Bronchial epithelial cell (primary cell): ENCODE results near the gene FARS2. TPM values are rescaled to one million over a fixed set of nuclear protein-coding genes. Genes with fewer than 3 reads are reported as not detected.

ENCODE experiments used
- DNase-seq: peaks from one replicate; pipeline ENCODE4 v3.0.0-alpha.2; 2010; ENCODE audit warnings: low read depth
- FAIRE-seq: peaks from 2 replicates; lab custom pipeline; 2011; peaks lifted over from hg19 to GRCh38; lab: Jason Lieb, UNC
- H3K27me3 ChIP-seq: 2 replicates; pipeline ENCODE4 v1.5.1; 2011; ENCODE audit warnings: low read length; ENCODE audit not compliant: control insufficient read depth, insufficient read depth
- H3K36me3 ChIP-seq: 2 replicates; pipeline ENCODE4 v1.5.1; 2011; ENCODE audit warnings: low read length; ENCODE audit not compliant: control insufficient read depth, insufficient read depth
- H3K4me3 ChIP-seq: 2 replicates; pipeline ENCODE4 v1.5.1; 2011; ENCODE audit warnings: mild to moderate bottlenecking, low read depth, low read length, control low read depth
- CTCF ChIP-seq: IDR thresholded peaks from 2 replicates; pipeline ENCODE4 v1.5.1; 2011; ENCODE audit warnings: mild to moderate bottlenecking, moderate library complexity, low read length, control low read depth, inconsistent platforms; ENCODE audit not compliant: insufficient read depth, severe bottlenecking
- total RNA-seq: library from RNA; depleted of rRNA; stranded (reverse); fragments of >200 nt; gene quantifications from 2 replicates; pipeline ENCODE4 v1.2.1, GENCODE V29; 2014

The FARS2 gene
- total RNA-seq, 1 donor from 2014 or later = 27.4 TPM

- no peak for TF ChIP-seq CTCF
- FAIRE-seq (peak; percentile 72), DNase-seq (peak; percentile 74)
- H3K4me3 ChIP-seq = no peak overlapping the region
- no peaks in the 10 kb centered on the region for H3K36me3 ChIP-seq
- H3K27me3 ChIP-seq = no peaks in the 10 kb centered on the region
These were observed 26.1 kb downstream of the FARS2 start for GRCh38 chr6:5287205-5287965.

GRCh38 chr6:5287966-5288297 is 26.6 kb downstream of the FARS2 start:
- no peak for TF ChIP-seq CTCF
- DNase-seq (no peak), FAIRE-seq (no peak)
- Histone ChIP-seq H3K36me3 (no peaks in the 10 kb centered on the region), H3K27me3 (no peaks in the 10 kb centered on the region), H3K4me3 (no peak overlapping the region)

GRCh38 chr6:5290097-5290496 is 28.8 kb downstream of the FARS2 start:
- no peaks in the 10 kb centered on the region for H3K27me3 ChIP-seq
- no peak for FAIRE-seq

GRCh38 chr6:5290500-5290899 is 29.2 kb downstream of the FARS2 start:
- TF ChIP-seq CTCF = no peak
- H3K4me3 ChIP-seq = no peak overlapping the region
- no peaks in the 10 kb centered on the region for H3K27me3 ChIP-seq
- no peak for FAIRE-seq
- DNase-seq = no peak
- no peaks in the 10 kb centered on the region for H3K36me3 ChIP-seq

More at GRCh38 chr6:5290097-5290496, 28.8 kb downstream of the FARS2 start:
- DNase-seq = no peak
- no peak for TF ChIP-seq CTCF
- Histone ChIP-seq H3K4me3 (no peak overlapping the region), H3K36me3 (no peaks in the 10 kb centered on the region)

- no peak overlapping the region for H3K4me3 ChIP-seq
- no peak for DNase-seq
- FAIRE-seq = no peak
These were observed 30.8 kb downstream of the FARS2 start for GRCh38 chr6:5292154-5292553.

More at GRCh38 chr6:5292154-5292553, 30.8 kb downstream of the FARS2 start:
- H3K36me3 ChIP-seq = no peaks in the 10 kb centered on the region
- no peaks in the 10 kb centered on the region for H3K27me3 ChIP-seq
- TF ChIP-seq CTCF = no peak
